NCI-H2227 (cell line): ENCODE results near the gene CD109.
"Not testable (repeated sequence)": the region's sequence is repeated elsewhere in the genome, so short reads cannot be mapped to it uniquely, and the experiment has no call there.

Experiments used
- DNase-seq: peaks from one replicate; lab custom pipeline; 2025; ENCODE audit not compliant: unreplicated experiment; lab: John Stamatoyannopoulos, UW

CD109 gene

GRCh38 chr6:73683574-73683973, 12.4 kb upstream of the CD109 start:
- not testable (repeated sequence) for DNase-seq

- no peak for DNase-seq
Measured at GRCh38 chr6:73688351-73688750, 7.7 kb upstream of the CD109 start.

DNA sequence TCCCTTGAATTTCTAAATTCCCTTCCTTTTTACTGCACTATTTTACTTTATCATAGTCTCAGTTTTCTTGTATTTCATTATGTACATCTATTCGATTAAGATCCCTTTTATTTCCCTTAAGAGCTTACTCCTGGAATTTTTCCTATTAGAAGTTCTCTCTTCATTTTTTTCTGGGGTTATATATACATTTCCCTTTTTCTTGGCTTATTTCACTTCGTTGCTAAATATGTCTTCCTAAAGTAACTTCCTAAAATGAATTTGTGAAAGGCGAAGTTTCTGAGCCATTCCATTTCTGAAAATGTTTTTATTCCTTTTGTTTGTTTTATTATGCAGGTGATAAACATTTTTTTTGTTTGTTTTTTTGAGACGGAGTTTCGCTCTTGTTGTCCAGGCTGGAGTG, 5.9 kb upstream of the CD109 start:
- DNase-seq = no peak

DNA sequence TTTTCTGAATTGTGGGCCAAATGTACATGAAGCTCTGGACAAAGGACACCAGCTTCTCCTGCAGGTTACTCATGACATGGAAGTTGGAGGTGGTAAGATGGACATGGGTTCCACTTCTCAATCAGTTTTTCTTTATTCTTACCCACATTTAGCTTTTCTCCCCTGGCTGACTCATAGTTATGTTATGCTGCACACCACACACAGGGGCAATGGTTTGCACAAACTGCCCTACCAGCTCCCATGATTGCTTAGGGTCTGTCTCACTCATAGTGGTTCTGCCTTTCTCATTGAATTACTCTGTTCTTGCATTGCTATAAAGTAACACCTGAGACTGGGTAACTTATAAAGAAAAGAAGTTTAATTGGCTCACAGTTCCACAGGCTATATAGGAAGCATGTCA, 4.5 kb upstream of the CD109 start:
- DNase-seq = no peak

DNA sequence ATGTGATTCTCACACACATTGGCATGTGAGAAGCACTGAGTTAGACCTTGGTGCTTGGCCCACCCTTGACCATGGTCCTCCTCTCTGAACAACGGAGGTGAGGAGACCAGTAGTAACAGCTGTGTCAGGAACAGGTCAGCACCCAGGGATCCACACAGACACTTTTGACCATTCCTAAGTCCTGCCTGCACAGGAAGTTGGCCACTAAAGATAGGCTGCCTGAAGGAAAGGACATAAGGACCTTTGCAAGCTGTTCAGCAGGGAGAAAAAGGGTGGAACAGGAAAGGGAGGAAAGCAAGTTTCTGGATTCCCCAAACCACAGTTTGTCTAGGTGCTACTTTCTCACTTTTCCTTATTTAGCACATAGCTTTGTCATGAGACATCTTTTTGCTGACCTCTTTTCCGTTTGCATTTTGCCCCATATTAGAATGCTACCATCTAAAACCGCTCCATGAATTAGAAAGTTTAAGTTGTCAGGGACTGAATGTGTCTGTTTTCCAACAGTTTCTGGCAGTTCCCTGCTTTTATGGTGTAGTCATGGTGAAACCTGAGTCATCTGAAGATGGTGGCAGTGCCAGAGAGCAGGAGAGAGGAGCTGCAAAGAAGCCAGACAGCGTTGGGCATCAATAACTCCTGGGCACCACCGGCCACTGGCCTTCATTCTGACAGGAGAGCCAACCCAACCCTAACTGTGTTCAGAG, 1.1 kb upstream of the CD109 start:
- no peak for DNase-seq

DNA sequence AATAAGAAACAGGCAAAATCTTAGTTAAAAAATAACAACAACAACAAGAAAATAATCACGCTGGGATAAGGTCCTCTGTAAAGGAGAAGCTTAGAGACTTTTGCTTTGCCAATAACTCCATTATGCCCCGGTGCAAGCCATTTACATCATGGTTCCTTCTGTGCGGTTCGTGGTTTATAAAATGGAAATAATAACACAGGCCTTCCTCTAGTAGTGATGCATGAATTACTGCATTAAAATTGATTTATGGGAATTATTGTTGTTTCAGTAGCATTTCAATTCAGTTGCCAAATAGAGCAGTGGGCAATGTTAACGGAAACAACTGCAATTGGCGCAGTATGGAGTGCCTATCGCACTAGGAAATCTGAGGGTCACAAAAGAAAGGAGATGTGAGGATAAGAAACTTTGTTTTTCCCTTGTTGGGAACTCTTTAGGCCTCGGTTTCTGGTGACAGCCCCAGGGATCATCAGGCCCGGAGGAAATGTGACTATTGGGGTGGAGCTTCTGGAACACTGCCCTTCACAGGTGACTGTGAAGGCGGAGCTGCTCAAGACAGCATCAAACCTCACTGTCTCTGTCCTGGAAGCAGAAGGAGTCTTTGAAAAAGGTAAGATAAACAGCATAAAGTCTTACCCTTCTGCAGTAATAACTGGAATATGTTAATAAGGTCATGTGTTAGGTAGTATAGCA, 1.1 kb downstream of the CD109 start:
- DNase-seq = no peak

DNA sequence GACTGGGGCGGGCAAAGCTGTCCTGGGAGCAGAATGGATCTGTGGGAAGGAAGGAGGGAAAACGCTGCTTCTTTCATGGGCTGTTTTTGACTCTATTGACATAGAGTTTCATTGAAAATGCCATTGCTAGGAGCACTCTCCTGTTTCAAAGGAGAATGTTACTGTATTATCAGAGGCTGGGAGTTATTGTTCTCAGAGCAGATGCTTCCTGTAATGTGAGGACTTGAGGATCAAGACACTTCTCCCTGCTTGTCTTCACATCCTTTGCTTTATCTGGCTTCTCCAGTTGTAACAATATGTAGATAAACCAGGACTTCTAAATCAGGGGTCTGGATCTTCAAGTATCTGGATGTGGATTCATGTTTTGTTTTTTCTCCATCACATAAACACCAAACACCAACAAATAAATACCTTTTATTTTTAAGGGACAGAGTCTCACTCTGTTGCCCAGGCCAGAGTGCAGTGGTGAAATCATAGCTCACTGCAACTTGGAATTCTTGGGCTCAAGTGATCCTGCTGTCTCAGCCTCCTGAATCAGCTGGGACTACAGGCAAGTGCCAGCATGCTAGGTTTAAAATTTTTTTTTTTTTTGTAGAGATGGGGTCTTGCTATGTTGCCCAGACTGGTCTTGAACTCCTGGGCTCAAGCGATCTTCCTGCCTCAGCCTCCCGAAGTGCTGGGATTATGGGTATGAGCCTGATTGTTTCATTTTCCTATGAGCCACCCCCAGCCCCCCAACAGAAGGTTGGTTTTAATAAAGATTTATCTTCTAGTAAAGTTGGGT, 3.9 kb downstream of the CD109 start:
- DNase-seq = no peak

DNA sequence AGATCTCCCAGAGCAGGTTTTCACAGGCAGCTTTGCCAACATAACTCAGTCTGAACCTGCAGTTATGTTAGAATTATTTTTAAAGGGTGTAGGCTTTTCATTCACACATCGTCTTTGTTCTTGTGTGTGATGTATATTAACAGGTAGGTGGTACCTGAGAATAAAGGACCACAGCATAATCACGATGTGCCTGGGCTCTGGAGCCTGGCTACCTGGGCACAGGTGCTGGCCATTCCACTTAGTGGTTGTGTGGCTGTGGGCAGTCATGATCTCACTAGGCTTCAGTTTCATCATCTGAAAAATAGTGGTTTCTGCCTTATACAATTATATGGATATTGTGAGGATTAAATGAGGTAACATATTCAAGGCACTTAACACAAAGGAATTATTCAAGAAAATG, 6.4 kb downstream of the CD109 start:
- no peak for DNase-seq

GRCh38 chr6:73703466-73703865, 7.5 kb downstream of the CD109 start:
- DNase-seq = no peak

DNA sequence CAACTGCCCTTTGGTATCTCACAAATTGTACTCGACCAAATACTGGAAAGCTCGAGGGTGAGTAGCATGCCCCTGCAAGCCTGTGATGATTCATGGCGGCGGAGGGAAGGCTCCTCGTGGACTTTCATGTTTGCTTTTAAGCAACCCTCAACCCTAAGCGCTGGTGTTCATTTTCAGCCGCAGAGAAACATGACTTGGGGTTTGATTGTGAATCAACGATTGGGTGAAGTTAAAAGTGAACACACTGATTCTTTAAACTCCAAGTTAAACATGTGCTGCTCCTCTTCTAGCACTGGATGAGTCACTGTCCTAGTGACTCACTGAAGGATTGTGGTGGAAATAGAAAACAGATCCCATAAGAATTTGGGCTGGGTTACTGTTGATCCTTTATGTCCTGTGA, 8.3 kb downstream of the CD109 start:
- no peak for DNase-seq

DNA sequence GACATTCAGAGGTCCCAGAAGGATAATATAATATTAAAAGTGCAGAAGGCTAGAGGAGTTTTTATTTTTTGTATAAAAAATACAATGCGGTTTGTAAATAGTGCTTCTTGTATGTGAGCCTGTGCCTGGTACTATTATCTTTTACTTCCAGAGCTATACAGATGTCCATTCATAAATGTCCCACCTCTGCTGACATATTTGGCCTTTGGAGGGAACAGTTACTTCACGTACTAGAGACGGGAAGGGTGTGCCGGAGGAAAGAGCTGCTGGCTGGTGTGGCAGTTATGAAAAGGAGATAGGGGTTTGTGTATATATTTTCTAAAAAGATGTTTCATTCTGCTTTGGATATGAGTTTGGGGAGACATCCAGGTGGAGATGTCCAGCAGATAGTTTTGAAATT, 8.8 kb downstream of the CD109 start:
- DNase-seq = no peak

DNA sequence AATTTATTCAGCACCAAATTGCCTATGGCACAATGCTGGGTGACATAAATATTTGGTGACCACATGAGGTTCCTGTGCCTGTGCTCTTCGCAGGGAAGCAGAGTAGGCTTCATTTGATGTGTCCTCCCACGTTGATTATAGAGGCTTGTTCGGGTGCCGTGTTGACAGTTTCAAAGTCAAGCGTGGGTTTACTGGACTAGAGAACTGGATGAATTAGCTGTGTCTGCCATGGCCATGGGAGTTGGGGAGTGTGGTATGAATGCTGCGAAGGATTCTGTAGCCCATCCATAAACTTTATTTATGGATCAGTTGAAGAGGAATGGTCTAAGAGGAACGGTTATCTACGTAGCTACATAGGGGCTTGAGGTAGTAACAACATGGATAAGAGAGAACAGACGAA, 11.0 kb downstream of the CD109 start:
- no peak for DNase-seq

GRCh38 chr6:73710470-73710869, 14.5 kb downstream of the CD109 start:
- no peak for DNase-seq

GRCh38 chr6:73710948-73711347, 14.9 kb downstream of the CD109 start:
- DNase-seq = no peak

GRCh38 chr6:73712535-73713173, 16.7 kb downstream of the CD109 start:
- no peak for DNase-seq

DNA sequence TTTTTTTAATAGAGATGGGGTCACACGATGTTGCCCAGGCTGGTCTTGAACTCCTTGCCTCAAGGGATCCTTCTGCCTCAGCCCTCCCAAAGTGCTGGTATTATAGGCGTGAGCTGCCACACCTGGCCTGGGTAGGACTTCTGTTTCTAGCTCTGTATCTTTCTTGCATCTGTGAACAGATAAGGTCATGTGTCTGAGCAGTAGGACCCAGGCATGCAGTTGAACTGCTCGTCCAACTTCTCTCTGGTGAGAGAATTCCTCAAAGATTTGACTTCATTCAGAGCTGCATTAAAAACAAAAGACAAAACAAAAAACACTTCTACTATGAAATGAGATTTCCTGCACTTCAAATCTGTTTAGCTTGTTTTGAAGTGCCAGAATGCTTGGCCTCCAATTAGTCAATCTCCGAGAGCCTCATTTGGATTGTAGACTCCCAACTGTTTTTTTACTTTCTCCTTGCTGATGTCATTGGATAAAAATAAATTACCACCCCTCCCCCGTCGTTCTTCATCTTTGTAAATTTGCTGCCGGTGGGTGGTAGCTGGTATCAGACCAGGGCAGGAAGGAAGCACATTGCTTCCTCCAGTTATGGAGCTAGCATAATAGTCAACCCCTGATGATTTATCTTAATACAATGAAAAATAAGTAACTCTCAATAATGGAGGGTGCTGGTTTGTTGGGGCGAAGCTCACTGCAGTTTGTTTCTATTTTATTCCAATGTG, 17.6 kb downstream of the CD109 start:
- DNase-seq = no peak

- not testable (repeated sequence) for DNase-seq
Measured at GRCh38 chr6:73715111-73715508, 19.1 kb downstream of the CD109 start.

DNA sequence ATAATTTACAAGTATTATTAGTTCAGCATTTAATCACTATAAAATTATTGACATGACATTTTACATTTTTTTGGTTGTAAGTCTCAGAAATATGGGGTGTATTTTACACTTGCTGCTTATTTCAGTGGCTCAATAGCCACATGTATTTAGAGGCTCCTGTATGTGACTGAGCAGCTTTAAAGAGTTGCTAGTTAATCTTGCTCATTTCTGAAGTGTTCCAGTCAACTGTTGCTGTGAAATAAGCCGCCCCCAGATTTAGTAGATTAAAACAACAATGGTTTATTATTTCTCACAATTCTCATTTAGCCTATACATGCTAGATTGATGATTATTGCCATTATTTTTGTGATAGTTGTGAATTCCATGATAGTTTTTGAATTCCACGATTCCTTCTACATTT, 23.0 kb downstream of the CD109 start:
- DNase-seq = no peak

DNA sequence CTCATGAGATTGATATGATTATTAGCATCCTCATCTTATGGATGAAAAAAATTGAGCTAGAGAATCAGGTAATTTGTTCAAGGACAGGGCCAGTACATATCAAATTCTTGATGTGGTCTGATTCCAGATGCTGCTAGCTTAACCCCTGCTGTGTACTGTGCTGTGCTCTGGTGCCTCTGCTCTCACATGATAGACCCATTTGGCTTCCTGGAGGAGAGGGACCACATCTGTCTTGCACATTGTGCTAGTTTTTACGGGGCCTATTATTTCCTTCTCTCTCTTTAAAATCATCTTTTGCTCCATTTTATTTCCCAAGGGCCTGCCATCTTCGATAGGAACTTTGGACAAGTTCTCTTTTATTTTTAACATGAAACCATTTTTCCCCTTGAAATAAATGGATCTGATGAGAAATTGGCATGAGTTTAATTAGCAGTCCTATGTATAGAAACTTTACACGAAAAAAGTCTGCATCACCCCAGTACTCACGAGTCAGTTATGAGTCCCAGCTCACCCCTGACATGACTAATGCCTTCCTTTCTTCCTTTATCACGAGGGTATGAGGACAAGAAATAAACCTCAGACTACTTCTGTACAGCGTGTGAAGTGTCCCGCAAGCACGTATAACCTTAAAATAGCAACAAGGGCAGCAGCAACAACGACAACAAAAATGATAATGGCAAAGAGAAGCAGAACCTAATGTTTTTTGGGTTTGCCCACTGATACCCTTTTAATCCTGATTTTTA, 26.5 kb downstream of the CD109 start:
- no peak for DNase-seq

- not testable (repeated sequence) for DNase-seq
Measured at GRCh38 chr6:73723480-73723879, 27.5 kb downstream of the CD109 start.
